Measurements from ENCODE around the gene THAP8.
"Not testable (repeated sequence)": the region's sequence is repeated elsewhere in the genome, so short reads cannot be mapped to it uniquely, and the experiment has no call there.

THAP8 gene

GRCh38 chr19:36089847-36090246, 35.8 kb upstream of the THAP8 start:
- H3K4me1 ChIP-seq (ENCODE audit: insufficient read depth, low read length) = no peaks in the 10 kb centered on the region
- no peaks in the 10 kb centered on the region for H3K9me3 ChIP-seq (ENCODE audit: insufficient read depth, low read depth, low read length)
- no peak overlapping the region for H3K4me3 ChIP-seq (ENCODE audit: low read length)
- no peaks in the 10 kb centered on the region for H3K27me3 ChIP-seq (ENCODE audit: insufficient read depth, low read length)
- H3K27ac ChIP-seq (ENCODE audit: low read depth, low read length) = no peak overlapping the region
- peaks cover 95% of the 10 kb centered on the region for H3K36me3 ChIP-seq (ENCODE audit: insufficient read depth, low read length)
- no peak overlapping the region for H3K9ac ChIP-seq (ENCODE audit: low read depth, low read length)
- WGBS = 91% methylated on average over 5 of the region's 5 CpGs

GRCh38 chr19:36086326-36086725, 32.2 kb upstream of the THAP8 start:
- Histone ChIP-seq H3K27ac (ENCODE audit: low read depth, low read length) (no peak overlapping the region), H3K9ac (ENCODE audit: low read depth, low read length) (no peak overlapping the region), H3K9me3 (ENCODE audit: insufficient read depth, low read depth, low read length) (no peaks in the 10 kb centered on the region), H3K27me3 (ENCODE audit: insufficient read depth, low read length) (no peaks in the 10 kb centered on the region), H3K4me1 (ENCODE audit: insufficient read depth, low read length) (no peaks in the 10 kb centered on the region), H3K36me3 (ENCODE audit: insufficient read depth, low read length) (peaks cover 95% of the 10 kb centered on the region), H3K4me3 (ENCODE audit: low read length) (no peak overlapping the region)
- WGBS = 96% methylated on average over 9 of the region's 9 CpGs

DNA sequence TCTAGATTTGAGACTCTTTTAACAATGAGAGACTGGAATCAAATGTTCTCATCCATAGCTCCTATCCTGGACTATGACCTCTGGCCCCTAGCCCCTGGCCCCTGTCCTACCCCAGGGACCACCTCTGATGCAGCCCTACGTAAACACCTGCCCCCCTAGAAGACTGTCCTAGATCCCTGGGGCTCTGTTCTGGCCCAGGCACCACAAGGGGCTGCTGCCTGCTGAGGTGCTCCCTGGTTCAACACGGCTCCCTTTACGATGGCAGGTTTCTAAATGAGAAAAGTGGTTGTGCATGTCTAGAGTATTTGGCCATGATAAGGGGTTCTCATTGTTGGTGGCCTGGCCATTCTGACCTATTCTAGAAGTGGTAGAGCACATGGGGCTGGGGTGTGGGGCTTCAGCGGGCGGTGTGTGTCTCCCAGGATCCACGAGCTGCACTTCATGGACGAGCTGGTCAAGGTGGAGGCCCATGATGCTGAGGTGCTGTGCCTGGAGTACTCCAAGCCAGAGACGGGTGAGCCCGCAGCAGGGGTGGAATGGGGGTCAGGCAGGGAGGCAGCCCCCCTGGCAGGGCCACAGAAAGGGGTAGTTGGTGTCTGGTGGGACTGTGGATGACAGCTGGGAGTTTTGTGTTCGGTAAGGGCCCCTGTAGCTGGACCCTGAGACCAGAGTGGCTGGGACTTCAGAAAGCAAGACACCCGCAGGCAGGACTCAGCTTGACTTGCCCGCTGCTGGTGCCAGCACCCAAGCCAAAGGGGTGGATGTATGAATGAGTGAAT, 30.3 kb upstream of the THAP8 start:
- 96% methylated on average over 12 of the region's 12 CpGs for WGBS
- no peaks in the 10 kb centered on the region for H3K4me1 ChIP-seq (ENCODE audit: insufficient read depth, low read length)
- peaks cover 87% of the 10 kb centered on the region for H3K36me3 ChIP-seq (ENCODE audit: insufficient read depth, low read length)
- no peak overlapping the region for H3K4me3 ChIP-seq (ENCODE audit: low read length)
- H3K27me3 ChIP-seq (ENCODE audit: insufficient read depth, low read length) = no peaks in the 10 kb centered on the region
- H3K9ac ChIP-seq (ENCODE audit: low read depth, low read length) = no peak overlapping the region
- H3K9me3 ChIP-seq (ENCODE audit: insufficient read depth, low read depth, low read length) = no peaks in the 10 kb centered on the region
- no peak overlapping the region for H3K27ac ChIP-seq (ENCODE audit: low read depth, low read length)

DNA sequence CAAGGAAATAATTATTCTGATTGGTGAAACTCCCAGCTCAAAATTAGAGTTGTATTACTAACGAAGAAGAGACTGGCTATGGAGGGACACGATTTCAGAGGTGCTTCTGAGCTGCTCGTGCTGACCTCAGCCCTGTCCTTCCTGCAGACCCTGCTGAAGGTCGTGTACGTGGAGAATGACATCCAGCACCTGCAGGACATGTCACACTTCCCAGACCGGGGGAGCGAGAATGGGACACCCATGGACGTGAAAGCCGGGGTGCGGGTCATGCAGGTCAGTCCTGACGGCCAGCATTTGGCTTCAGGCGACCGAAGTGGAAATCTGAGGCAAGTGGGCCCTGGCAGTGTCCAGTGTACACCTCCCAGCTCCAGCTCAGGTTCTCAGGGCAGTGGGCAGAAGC, 28.8 kb upstream of the THAP8 start:
- Histone ChIP-seq H3K4me3 (ENCODE audit: low read length) (no peak overlapping the region), H3K9me3 (ENCODE audit: insufficient read depth, low read depth, low read length) (no peaks in the 10 kb centered on the region), H3K36me3 (ENCODE audit: insufficient read depth, low read length) (peaks cover 85% of the 10 kb centered on the region), H3K4me1 (ENCODE audit: insufficient read depth, low read length) (no peaks in the 10 kb centered on the region), H3K27me3 (ENCODE audit: insufficient read depth, low read length) (no peaks in the 10 kb centered on the region), H3K27ac (ENCODE audit: low read depth, low read length) (no peak overlapping the region), H3K9ac (ENCODE audit: low read depth, low read length) (no peak overlapping the region)
- WGBS = 95% methylated on average over 13 of the region's 13 CpGs

GRCh38 chr19:36081894-36082293, 27.8 kb upstream of the THAP8 start:
- Histone ChIP-seq H3K4me1 (ENCODE audit: insufficient read depth, low read length) (no peaks in the 10 kb centered on the region), H3K27ac (ENCODE audit: low read depth, low read length) (no peak overlapping the region), H3K9me3 (ENCODE audit: insufficient read depth, low read depth, low read length) (no peaks in the 10 kb centered on the region), H3K4me3 (ENCODE audit: low read length) (no peak overlapping the region), H3K27me3 (ENCODE audit: insufficient read depth, low read length) (no peaks in the 10 kb centered on the region), H3K36me3 (ENCODE audit: insufficient read depth, low read length) (peaks cover 87% of the 10 kb centered on the region), H3K9ac (ENCODE audit: low read depth, low read length) (no peak overlapping the region)
- WGBS = 93% methylated on average over 7 of the region's 7 CpGs

DNA sequence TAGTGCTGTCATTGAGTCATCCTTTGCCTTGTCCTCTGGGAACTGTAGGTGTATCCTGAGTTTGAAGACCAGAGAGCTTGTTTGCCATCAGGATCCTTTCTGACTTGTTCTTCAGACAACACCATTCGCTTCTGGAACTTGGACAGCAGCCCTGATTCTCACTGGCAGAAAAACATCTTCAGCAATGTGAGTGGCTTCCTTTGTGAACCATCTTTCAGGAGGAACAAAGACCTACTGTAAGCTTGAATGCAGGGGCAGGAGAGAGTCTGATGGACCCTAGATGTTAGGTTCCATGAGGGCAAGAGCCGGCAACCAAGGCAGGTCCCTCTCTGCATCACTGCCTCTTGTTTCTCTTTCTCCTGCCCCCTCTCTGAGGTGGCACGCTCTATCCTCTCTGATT, 27.3 kb upstream of the THAP8 start:
- Histone ChIP-seq H3K27ac (ENCODE audit: low read depth, low read length) (no peak overlapping the region), H3K9ac (ENCODE audit: low read depth, low read length) (no peak overlapping the region), H3K4me1 (ENCODE audit: insufficient read depth, low read length) (no peaks in the 10 kb centered on the region), H3K27me3 (ENCODE audit: insufficient read depth, low read length) (no peaks in the 10 kb centered on the region), H3K36me3 (ENCODE audit: insufficient read depth, low read length) (peaks cover 87% of the 10 kb centered on the region), H3K9me3 (ENCODE audit: insufficient read depth, low read depth, low read length) (no peaks in the 10 kb centered on the region), H3K4me3 (ENCODE audit: low read length) (no peak overlapping the region)
- 93% methylated on average over 3 of the region's 3 CpGs for WGBS

- H3K4me1 ChIP-seq (ENCODE audit: insufficient read depth, low read length) = no peaks in the 10 kb centered on the region
- H3K9ac ChIP-seq (ENCODE audit: low read depth, low read length) = no peak overlapping the region
- no peak overlapping the region for H3K27ac ChIP-seq (ENCODE audit: low read depth, low read length)
- WGBS = 100% methylated on average over 2 of the region's 3 CpGs
- peaks cover 87% of the 10 kb centered on the region for H3K36me3 ChIP-seq (ENCODE audit: insufficient read depth, low read length)
- H3K9me3 ChIP-seq (ENCODE audit: insufficient read depth, low read depth, low read length) = no peaks in the 10 kb centered on the region
- no peaks in the 10 kb centered on the region for H3K27me3 ChIP-seq (ENCODE audit: insufficient read depth, low read length)
- no peak overlapping the region for H3K4me3 ChIP-seq (ENCODE audit: low read length)
Measured at GRCh38 chr19:36079389-36079945, 25.4 kb upstream of the THAP8 start.

GRCh38 chr19:36073121-36073876, 19.2 kb upstream of the THAP8 start:
- H3K36me3 ChIP-seq (ENCODE audit: insufficient read depth, low read length) = peaks cover 83% of the 10 kb centered on the region
- no peak overlapping the region for H3K9ac ChIP-seq (ENCODE audit: low read depth, low read length)
- H3K4me3 ChIP-seq (ENCODE audit: low read length) = no peak overlapping the region
- no peaks in the 10 kb centered on the region for H3K9me3 ChIP-seq (ENCODE audit: insufficient read depth, low read depth, low read length)
- H3K4me1 ChIP-seq (ENCODE audit: insufficient read depth, low read length) = no peaks in the 10 kb centered on the region
- H3K27ac ChIP-seq (ENCODE audit: low read depth, low read length) = no peak overlapping the region
- no peaks in the 10 kb centered on the region for H3K27me3 ChIP-seq (ENCODE audit: insufficient read depth, low read length)
- WGBS = 88% methylated on average over 10 of the region's 10 CpGs

DNA sequence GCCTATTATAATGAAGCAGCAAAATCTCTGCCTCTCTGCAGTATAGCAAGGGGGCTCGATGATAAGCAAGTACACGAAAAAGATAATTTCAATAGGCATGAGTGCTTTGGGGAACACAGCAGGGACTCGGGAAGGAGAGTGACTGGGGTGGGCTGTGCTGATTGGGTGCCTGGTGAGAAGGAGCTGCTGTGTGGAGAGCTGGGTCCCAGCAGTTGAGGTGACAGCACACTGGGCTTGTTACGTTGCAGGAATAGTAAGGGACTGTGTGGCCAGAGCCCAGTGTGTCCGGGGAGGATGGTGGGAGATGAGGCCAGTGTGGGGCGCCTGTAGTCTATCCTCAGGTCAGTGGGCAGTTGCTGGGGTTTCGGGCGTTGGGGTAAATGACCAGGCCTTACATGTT, 18.0 kb upstream of the THAP8 start:
- no peak overlapping the region for H3K27ac ChIP-seq (ENCODE audit: low read depth, low read length)
- 87% methylated on average over 8 of the region's 8 CpGs for WGBS

DNA sequence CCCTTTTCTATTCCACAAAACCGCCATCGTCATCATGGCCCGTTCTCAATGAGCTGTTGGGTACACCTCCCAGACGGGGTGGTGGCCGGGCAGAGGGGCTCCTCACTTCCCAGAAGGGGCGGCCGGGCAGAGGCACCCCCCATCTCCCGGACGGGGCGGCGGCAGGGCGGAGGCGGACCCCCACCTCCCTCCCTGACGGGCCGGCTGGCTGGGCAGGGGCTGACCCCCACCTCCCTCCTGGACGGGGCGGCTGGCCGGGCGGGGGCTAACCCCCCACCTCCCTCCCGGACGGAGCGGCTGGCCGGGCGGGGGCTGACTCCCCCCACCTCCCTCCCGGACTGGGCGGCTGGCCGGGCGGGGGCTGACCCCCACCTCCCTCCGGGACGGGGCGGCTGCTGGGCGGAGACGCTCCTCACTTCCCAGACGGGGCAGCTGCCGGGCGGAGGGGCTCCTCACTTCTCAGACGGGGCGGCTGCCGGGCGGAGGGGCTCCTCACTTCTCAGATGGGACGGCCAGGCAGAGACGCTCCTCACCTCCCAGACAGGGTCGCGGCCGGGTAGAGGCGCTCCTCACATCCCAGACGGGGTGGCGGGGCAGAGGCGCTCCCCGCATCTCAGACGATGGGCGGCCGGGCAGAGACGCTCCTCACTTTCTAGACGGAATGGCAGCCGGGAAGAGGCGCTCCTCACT, 14.9 kb upstream of the THAP8 start:
- not testable (repeated sequence) for H3K9me3 ChIP-seq (ENCODE audit: insufficient read depth, low read depth, low read length); H3K4me1 ChIP-seq (ENCODE audit: insufficient read depth, low read length); H3K27ac ChIP-seq (ENCODE audit: low read depth, low read length); H3K9ac ChIP-seq (ENCODE audit: low read depth, low read length); H3K27me3 ChIP-seq (ENCODE audit: insufficient read depth, low read length); H3K4me3 ChIP-seq (ENCODE audit: low read length)
- peaks cover 79% of the 10 kb centered on the region for H3K36me3 ChIP-seq (ENCODE audit: insufficient read depth, low read length)
- 97% methylated on average over 55 of the region's 57 CpGs for WGBS

More for the DNA sequence above, 18.0 kb upstream of the THAP8 start:
- Histone ChIP-seq H3K36me3 (ENCODE audit: insufficient read depth, low read length) (peaks cover 83% of the 10 kb centered on the region), H3K9me3 (ENCODE audit: insufficient read depth, low read depth, low read length) (no peaks in the 10 kb centered on the region), H3K9ac (ENCODE audit: low read depth, low read length) (no peak overlapping the region), H3K4me1 (ENCODE audit: insufficient read depth, low read length) (no peaks in the 10 kb centered on the region), H3K4me3 (ENCODE audit: low read length) (no peak overlapping the region), H3K27me3 (ENCODE audit: insufficient read depth, low read length) (no peaks in the 10 kb centered on the region)

- Histone ChIP-seq H3K27ac (ENCODE audit: low read depth, low read length) (no peak overlapping the region), H3K27me3 (ENCODE audit: insufficient read depth, low read length) (no peaks in the 10 kb centered on the region), H3K4me1 (ENCODE audit: insufficient read depth, low read length) (no peaks in the 10 kb centered on the region), H3K4me3 (ENCODE audit: low read length) (no peak overlapping the region), H3K36me3 (ENCODE audit: insufficient read depth, low read length) (peaks cover 74% of the 10 kb centered on the region), H3K9me3 (ENCODE audit: insufficient read depth, low read depth, low read length) (no peaks in the 10 kb centered on the region), H3K9ac (ENCODE audit: low read depth, low read length) (no peak overlapping the region)
- 91% methylated on average over 11 of the region's 11 CpGs for WGBS
Measured at GRCh38 chr19:36067681-36068080, 13.6 kb upstream of the THAP8 start.

All from HUES64 (cell line).